GM13976 (cell line): ENCODE measurements around the gene PELI2.
"Not testable (repeated sequence)": the region's sequence is repeated elsewhere in the genome, so short reads cannot be mapped to it uniquely, and the experiment has no call there.

Source experiments
- DNase-seq: peaks from one replicate; pipeline ENCODE4 v3.0.0; 2012; ENCODE audit warnings: low spot score
- in situ Hi-C: fragments of 300-500 bp; cut with MboI; formaldehyde crosslinking; loops from one replicate; pipeline ENCODE4 v1.12.0; 2022; ENCODE audit warnings: low sequenced_read_pairs, mixed read lengths, inconsistent platforms; ENCODE audit not compliant: unreplicated experiment
- TF ChIP-seq, protein P1 (sequence below): IDR thresholded peaks from 2 replicates; pipeline ENCODE4 v1.5.1; 2012; ENCODE audit warnings: borderline replicate concordance, mild to moderate bottlenecking; ENCODE audit not compliant: insufficient read depth; ENCODE audit errors: extremely low read depth, missing control alignments, control extremely low read depth

PELI2 gene

DNA sequence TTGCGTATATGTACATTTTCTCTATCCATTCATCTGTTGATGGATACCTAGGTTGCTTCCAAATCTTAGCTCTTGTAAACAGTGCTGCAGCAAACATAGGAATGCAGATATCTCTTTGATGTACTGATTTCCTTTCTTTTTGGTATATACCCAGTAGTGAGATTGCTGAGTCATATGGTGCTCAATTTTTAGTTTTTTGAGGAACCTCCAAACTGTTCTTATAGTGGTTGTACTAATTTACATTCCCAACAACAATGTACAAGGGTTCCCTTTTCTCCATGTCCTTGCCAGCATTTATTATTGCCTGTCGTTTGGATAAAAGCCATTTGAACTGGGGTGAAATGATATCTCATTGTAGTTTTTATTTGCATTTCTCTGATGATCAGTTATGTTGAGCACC lies 44.3 kb downstream of the PELI2 start:
- TF ChIP-seq, protein P1, sequence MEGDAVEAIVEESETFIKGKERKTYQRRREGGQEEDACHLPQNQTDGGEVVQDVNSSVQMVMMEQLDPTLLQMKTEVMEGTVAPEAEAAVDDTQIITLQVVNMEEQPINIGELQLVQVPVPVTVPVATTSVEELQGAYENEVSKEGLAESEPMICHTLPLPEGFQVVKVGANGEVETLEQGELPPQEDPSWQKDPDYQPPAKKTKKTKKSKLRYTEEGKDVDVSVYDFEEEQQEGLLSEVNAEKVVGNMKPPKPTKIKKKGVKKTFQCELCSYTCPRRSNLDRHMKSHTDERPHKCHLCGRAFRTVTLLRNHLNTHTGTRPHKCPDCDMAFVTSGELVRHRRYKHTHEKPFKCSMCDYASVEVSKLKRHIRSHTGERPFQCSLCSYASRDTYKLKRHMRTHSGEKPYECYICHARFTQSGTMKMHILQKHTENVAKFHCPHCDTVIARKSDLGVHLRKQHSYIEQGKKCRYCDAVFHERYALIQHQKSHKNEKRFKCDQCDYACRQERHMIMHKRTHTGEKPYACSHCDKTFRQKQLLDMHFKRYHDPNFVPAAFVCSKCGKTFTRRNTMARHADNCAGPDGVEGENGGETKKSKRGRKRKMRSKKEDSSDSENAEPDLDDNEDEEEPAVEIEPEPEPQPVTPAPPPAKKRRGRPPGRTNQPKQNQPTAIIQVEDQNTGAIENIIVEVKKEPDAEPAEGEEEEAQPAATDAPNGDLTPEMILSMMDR = no peak
- in situ Hi-C loops = no loop called here
- DNase-seq = no peak

DNA sequence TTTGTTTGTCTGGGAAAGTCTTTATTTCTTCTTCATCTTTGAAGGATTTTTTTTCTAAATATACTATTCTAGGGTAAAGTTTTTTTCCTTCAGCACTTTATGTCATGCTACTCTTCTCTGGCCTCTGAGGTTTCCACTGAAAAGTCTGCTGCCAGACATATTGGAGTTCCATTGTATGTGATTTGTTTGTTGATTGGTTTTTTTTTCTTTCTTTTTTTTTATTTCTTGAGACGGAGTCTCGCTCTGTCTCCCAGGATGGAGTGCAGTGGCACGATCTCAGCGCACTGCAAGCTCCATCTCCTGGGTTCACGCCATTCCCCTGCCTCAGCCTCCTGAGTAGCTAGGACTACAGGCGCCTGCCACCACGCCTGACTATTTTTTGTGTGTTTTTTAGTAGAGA lies 48.4 kb downstream of the PELI2 start:
- DNase-seq, in situ Hi-C loops: not testable (repeated sequence)

DNA sequence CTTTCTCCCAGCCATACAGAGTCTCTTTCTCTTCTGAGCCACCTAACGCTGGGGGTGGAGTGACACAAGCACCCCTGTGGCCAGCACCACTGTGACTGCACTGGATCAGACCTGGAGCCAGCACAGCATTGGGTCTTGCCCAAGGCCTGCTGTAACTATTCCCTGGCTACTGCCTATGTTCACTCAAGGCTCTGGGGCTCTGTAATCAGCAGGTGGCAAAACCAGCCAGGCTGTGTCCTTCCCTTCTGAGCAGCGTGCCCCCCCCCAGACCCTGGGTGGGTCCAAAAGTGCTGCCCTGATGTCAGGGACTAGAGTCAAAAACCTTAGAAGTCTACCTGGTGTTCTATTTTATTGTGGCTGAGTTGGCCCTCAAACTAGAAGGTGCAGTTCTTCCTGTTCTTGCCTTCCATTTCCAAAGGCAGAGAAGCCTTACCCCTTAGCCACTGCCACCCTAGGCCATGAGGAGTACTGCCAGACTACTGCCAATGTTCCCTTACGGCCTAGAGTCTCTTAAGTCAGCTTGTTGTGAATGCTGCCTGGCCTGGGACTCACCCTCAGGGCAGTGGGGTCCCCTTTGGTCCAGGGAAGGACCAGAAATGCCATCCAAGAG lies 49.9 kb downstream of the PELI2 start:
- DNase-seq = no peak
- in situ Hi-C loops = no loop called here
- TF ChIP-seq, protein P1 = no peak

DNA sequence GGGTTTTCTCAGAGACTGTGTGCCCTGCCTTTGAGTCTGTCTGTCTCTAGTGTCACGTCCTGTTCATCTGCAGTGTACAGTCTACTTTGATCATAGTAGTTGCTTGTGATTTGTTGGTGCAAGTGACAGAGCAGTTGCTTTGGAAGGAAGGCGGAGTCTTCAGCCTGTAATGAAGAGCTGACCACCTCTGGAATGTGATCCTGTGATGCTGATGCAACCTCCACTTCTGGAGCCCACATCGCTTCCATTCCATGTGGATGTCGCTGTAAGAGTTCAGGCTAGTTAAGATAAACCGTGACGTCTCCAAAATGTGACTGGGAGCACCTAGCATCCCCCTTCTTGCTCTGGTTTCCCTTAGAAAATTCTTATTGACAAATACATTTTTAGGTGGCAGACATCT lies 51.8 kb downstream of the PELI2 start:
- no peak for DNase-seq
- TF ChIP-seq, protein P1 = no peak
- in situ Hi-C loops = no loop called here

DNA sequence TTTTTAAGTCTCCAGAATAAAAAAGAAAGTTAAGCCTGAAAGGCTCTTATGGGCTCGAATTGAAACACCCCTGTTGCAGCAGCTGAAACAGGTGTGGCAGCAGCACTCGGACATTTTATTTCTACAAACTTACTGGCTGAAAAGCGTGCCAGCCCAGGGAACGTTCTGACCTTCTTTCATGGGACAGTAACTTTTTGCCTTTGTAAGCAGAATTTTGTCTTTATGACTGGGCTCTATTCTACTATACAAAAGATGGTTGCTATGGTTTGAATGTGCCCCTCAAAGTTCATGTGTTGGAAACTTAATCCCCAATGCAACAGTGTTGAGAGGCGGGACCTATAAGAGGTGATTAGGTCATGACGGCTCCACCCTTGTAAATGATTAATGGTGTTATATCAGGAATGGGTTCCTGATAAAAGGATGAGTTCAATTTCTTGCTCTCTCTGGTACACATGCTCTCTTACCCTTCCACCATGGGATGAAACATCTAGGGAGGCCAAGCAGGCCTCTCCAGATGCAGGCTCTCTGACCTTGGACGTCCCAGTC lies 52.7 kb downstream of the PELI2 start:
- in situ Hi-C loops = no loop called here
- DNase-seq = no peak
- TF ChIP-seq, protein P1 = no peak

DNA sequence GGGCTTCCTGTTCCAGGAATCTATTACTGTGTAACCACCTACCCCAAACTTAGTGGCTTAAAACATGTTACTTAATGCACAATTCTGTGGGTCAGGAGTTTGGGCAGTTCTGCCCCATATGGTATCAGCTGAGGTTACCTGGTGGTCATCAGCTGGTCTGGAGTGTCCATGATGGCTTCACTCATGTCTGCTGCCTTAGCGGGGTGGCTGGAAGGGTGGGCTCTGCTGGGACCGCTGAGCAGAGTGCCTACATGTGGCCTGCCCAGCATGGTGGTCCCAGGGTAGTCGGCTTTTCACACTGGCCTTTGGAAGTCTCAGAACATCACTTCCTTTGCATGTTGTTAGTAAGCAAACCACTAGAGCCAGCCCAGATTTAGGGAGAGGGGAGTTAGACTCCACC lies 53.9 kb downstream of the PELI2 start:
- DNase-seq = no peak
- in situ Hi-C loops = no loop called here
- TF ChIP-seq, protein P1 = no peak

DNA sequence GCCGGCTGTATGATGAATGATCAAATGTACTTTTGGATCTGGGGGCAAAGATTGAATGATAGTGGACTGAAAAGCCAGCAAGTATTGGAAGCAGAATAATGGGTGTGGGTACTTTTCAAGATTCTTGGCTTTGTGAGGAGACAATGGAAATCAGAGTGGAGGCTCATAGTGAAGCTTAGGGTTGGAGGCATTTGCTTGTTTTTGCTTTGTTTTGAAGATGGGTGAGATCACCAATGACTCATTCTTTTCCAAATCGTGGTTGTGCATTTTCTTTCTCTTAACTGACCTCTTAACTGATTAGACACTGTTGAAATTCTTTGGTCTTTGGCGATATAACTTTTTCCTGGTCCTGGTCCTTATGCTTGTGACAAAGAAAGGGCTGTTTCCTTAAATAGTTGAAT lies 54.4 kb downstream of the PELI2 start:
- no peak for DNase-seq
- in situ Hi-C loops = no loop called here
- TF ChIP-seq, protein P1 = no peak
